Prostate gland (tissue), 2 donors: ENCODE results near the gene TMC8. TPM values are rescaled to one million over a fixed set of nuclear protein-coding genes. Genes with fewer than 3 reads are reported as not detected.
A peak's percentile ranks its signal among the peaks of the same experiment; 100 is the strongest.

Source experiments
- DNase-seq: peaks from one replicate; pipeline ENCODE4 v3.0.0-alpha.2; 2019; ENCODE audit warnings: low spot score
- H3K27ac ChIP-seq, 2 donors: fragments of 200-600 bp; sonication (generic); 2 replicates each; pipeline ENCODE4 v1.5.1; 2017 to 2019
- H3K27me3 ChIP-seq: fragments of 200-600 bp; sonication (generic); replicated peaks from 2 replicates; pipeline ENCODE4 v1.5.1; 2019; ENCODE audit not compliant: insufficient read depth
- H3K36me3 ChIP-seq, 2 donors: fragments of 200-600 bp; sonication (generic); 1 replicate in 1 of 2; 2 replicates in 1 of 2; pipeline versions ENCODE4 v1.5.1 to v1.8.1; 2017 to 2019
- H3K4me1 ChIP-seq: fragments of 200-600 bp; sonication (generic); replicated peaks from 2 replicates; pipeline ENCODE4 v1.5.1; 2019
- H3K4me3 ChIP-seq, 2 donors: fragments of 200-600 bp; sonication (generic); 2 replicates each; pipeline ENCODE4 v1.5.1; 2017 to 2019
- H3K9me3 ChIP-seq: fragments of 200-600 bp; sonication (generic); 2 replicates; pipeline ENCODE4 v1.5.1; 2017
- POLR2A ChIP-seq: fragments of 450-650 bp; IDR thresholded peaks from one replicate; pipeline ENCODE4 v1.6.1; 2016; ENCODE audit warnings: antibody characterized with exemption, mild to moderate bottlenecking
- POLR2AphosphoS5 ChIP-seq: sonication (generic); formaldehyde crosslinking; IDR thresholded peaks from one replicate; pipeline ENCODE4 v1.6.1; 2017; ENCODE audit warnings: antibody characterized with exemption
- WGBS: methylation state at CpG from one replicate; pipeline ENCODE4 v1.1.5; 2018; 5-methylcytosine and 5-hydroxymethylcytosine counted together
- intact Hi-C: fragments of 100-400 bp; cut with DNase I; formaldehyde crosslinking; loops from one replicate; pipeline ENCODE4 v1.14.2; 2022
- total RNA-seq, 2 donors: library from RNA; depleted of rRNA; stranded (reverse); fragments of >200 nt; gene quantifications; one replicate each; pipeline ENCODE4 v1.1.0, GENCODE V29; 2016
- TF ChIP-seq, protein P1 (sequence below), 4 experiments: fragments of 200-600 bp in 2 of 4; fragments of 450-650 bp in 2 of 4; sonication (generic) in 2 of 4; IDR thresholded peaks; 1 replicate in 3 of 4; 2 replicates in 1 of 4; pipeline ENCODE4 v1.5.1; 2016 to 2019; ENCODE audit warnings: antibody characterized with exemption in 4 of 4, mild to moderate bottlenecking in 2 of 4, moderate library complexity in 2 of 4

TMC8 gene
- total RNA-seq, 2 donors from 2014 or later = 1.2 to 3.3 TPM

DNA sequence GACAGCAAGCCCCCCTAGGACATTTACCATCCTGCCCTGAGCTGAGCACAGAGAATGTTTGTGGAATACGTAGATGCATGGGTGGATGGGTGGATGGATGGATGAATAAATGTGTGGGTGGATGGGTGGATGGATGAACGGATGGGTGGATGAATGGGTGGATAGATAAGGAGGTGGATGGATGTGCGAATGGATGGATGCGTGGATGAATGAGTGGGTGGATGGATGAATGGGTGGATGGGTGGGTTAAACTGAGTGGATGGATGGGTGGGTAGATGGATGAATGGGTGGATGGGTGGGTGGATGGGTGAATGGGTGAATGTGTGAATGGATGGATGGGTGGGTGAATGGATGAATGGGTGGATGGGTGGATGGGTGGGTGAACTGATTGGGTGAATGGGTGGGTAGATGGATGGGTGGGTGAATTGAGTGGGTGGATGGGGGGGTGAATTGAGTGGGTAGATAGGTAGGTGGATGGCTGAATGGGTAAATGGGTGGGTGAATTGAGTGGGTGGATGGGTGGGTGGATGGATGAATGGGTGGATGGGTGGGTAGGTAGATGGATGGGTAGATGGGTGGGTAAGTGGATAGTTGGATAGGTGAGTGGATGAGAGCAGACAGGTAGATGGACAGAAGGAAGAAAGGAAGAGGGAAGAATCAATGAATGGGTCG, 7.2 kb upstream of the TMC8 start:
- H3K9me3 ChIP-seq = no peaks in the 10 kb centered on the region
- WGBS = 95% methylated on average over 5 of the region's 5 CpGs
- H3K4me3 ChIP-seq = no peak overlapping the region
- H3K36me3 ChIP-seq = no peaks in the 10 kb centered on the region
- H3K27ac ChIP-seq = no peak overlapping the region
- intact Hi-C loops = no loop called here
- DNase-seq = no peak
- TF ChIP-seq POLR2A = no peak
- H3K4me1 ChIP-seq = peaks cover 12% of the 10 kb centered on the region
- no peaks in the 10 kb centered on the region for H3K27me3 ChIP-seq

DNA sequence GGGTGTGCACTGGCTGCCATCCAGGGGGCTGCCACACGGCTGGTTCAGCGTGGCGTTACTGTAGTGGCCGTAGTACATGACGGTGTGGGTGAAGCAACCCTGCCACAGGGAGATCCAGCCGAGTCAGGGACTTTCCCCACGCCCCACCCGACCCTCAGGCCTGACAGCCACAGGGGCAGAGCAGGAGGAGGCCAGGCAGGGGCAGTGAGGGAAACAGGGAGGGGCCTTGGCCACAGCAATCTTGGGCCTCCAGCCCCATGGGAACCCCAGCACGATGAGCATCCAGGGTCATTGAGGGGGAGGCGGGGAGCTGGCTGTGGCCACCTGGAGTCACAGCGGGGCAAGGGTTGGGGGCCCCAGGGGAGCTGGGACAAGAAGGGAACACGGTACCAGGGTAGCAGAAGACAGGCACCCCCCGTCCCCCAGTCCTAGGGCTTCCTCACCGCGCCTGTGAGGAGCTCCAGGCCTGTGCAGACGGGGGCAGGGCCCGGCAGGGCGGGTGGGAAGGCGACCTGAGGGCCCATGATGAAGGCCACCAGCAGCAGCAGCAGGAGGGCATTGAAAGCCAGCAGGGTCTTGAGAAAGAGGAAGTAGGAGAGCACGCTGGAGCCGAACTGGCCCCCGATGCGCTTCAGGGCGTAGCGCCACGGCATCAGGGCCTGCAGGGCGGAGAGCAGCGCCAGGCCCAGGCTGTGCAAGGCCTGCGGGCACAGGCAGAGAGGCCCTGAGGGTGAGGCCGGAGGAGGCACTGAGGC, 6.3 kb upstream of the TMC8 start:
- WGBS = 85% methylated on average over 29 of the region's 30 CpGs
- no peak overlapping the region for H3K4me3 ChIP-seq
- H3K4me1 ChIP-seq = peaks cover 12% of the 10 kb centered on the region
- H3K27me3 ChIP-seq = no peaks in the 10 kb centered on the region
- no peak overlapping the region for H3K27ac ChIP-seq
- no peaks in the 10 kb centered on the region for H3K36me3 ChIP-seq
- DNase-seq = no peak
- intact Hi-C loops = no loop called here
- no peak for TF ChIP-seq POLR2A
- TF ChIP-seq, protein P1, sequence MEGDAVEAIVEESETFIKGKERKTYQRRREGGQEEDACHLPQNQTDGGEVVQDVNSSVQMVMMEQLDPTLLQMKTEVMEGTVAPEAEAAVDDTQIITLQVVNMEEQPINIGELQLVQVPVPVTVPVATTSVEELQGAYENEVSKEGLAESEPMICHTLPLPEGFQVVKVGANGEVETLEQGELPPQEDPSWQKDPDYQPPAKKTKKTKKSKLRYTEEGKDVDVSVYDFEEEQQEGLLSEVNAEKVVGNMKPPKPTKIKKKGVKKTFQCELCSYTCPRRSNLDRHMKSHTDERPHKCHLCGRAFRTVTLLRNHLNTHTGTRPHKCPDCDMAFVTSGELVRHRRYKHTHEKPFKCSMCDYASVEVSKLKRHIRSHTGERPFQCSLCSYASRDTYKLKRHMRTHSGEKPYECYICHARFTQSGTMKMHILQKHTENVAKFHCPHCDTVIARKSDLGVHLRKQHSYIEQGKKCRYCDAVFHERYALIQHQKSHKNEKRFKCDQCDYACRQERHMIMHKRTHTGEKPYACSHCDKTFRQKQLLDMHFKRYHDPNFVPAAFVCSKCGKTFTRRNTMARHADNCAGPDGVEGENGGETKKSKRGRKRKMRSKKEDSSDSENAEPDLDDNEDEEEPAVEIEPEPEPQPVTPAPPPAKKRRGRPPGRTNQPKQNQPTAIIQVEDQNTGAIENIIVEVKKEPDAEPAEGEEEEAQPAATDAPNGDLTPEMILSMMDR (IDR thresholded peaks at IDR 0.05) = no peak
- no peak for TF ChIP-seq POLR2AphosphoS5
- no peaks in the 10 kb centered on the region for H3K9me3 ChIP-seq

DNA sequence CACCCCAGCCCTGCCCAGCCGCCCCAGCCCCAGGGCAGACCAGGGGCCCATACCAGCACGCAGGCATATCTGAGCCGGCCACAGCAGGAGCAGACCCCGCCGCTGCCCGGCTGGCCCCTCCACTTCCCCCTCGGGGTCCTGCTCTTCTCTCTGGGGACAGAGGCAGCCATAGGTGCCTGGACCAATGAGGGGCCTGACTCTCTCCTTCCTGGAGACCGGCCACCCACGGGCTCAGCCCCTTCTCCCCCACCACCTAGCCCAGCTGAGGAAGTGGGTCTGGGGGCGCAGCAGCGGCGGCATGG, 5.8 kb upstream of the TMC8 start:
- no peak for DNase-seq
- Histone ChIP-seq H3K4me1 (peaks cover 12% of the 10 kb centered on the region), H3K27me3 (no peaks in the 10 kb centered on the region), H3K36me3 (no peaks in the 10 kb centered on the region), H3K27ac (peak overlapping the region in 1 of 2 donors; percentile 38), H3K4me3 (no peak overlapping the region), H3K9me3 (no peaks in the 10 kb centered on the region)
- 86% methylated on average over 8 of the region's 12 CpGs for WGBS
- TF ChIP-seq POLR2AphosphoS5 (no peak), POLR2A (no peak)
- TF ChIP-seq, protein P1 (IDR thresholded peaks at IDR 0.05) = no peak
- intact Hi-C loops = no loop called here

DNA sequence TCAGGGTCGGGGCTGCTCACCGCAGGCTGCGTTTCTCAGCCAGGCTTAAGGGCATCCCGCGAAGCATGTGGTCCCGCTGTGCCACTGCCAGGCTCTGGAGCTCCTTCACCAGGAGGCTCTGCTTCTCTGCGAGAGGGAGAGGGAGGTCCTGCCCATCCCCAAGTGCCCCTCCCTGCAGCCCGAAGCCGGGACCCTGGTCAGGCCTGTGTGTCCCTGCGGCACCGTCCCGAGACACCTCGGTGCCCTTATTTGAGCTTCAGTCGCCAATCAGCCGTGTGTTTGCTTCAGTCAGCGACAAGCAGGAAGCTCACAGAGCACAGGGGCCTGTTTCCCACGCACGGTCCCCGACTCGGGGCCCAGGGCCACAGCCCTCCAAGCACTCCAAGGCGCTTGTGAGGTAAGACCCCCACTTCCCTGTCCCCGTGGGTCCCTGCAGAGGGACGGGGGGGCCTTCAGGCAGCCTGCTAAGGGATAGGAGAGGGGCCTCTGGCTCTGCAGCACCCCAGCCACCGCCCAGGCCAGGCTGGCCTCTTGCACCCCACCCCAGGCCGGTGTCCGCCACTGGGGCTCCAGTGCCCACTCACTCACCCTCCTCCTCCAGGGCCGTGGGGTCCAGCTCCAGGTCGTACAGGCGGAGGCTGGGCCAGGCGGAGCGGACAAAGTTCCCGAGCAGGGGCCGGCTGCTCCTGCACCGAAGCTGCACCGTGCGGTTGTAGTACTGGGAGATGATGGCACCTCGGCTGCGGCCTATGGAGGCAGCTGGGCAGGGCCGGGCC, 5.2 kb upstream of the TMC8 start:
- Histone ChIP-seq H3K9me3 (no peaks in the 10 kb centered on the region), H3K4me1 (peaks cover 12% of the 10 kb centered on the region), H3K36me3 (no peaks in the 10 kb centered on the region), H3K27me3 (no peaks in the 10 kb centered on the region), H3K27ac (peak overlapping the region in 1 of 2 donors; percentile 38), H3K4me3 (no peak overlapping the region)
- DNase-seq = no peak
- TF ChIP-seq, protein P1 (IDR thresholded peaks at IDR 0.05) = no peak
- no peak for TF ChIP-seq POLR2AphosphoS5
- TF ChIP-seq POLR2A = no peak
- intact Hi-C loops = no loop called here
- WGBS = 82% methylated on average over 33 of the region's 39 CpGs
